ENCODE data around the gene CAPN11. TPM values are rescaled to one million over a fixed set of nuclear protein-coding genes. Genes with fewer than 3 reads are reported as not detected.

CAPN11 gene
- total RNA-seq, 2 donors from 2014 or later, result 0.16 to 0.44 TPM

DNA sequence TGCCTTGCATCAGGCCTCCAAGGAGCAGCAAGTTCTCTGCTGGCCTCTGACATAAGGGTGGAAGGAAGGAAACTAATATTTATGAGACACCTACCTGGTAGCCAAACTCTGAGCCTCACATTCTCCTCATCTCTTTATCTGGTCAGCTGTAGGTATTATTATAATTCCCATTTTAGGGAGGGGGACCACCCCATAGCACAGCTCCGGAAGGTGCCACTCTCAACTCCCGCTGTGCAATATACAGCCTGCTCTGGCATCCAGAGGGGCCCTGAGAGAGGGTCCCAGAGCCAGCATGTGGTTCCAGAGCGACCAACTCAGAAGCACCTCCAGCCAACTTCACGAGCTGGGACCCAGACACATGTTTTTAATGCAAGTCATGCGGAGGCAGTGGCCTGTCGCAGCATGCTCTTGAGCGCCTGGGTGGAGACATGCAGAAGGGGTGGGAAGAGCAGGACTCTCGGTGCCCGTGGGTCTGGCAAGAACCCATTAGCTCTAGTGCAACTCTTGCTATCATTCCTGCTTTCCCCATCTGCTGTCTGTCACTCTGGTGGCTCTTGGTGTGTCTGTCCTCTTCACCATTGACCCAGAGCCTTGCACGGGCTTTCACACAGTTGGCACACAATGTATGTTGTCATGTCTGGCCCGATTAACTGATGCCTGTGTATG, 43.2 kb downstream of the CAPN11 start:
- Histone ChIP-seq H3K4me1 (peaks cover 0 to 12% of the 10 kb centered on the region in 2 donors), H3K36me3 (no peaks in the 10 kb centered on the region), H3K27ac (peak overlapping the region; percentile 13 to 61), H3K27me3 (no peaks in the 10 kb centered on the region), H3K4me3 (no peak overlapping the region), H3K9me3 (no peaks in the 10 kb centered on the region)
- TF ChIP-seq, protein P1, sequence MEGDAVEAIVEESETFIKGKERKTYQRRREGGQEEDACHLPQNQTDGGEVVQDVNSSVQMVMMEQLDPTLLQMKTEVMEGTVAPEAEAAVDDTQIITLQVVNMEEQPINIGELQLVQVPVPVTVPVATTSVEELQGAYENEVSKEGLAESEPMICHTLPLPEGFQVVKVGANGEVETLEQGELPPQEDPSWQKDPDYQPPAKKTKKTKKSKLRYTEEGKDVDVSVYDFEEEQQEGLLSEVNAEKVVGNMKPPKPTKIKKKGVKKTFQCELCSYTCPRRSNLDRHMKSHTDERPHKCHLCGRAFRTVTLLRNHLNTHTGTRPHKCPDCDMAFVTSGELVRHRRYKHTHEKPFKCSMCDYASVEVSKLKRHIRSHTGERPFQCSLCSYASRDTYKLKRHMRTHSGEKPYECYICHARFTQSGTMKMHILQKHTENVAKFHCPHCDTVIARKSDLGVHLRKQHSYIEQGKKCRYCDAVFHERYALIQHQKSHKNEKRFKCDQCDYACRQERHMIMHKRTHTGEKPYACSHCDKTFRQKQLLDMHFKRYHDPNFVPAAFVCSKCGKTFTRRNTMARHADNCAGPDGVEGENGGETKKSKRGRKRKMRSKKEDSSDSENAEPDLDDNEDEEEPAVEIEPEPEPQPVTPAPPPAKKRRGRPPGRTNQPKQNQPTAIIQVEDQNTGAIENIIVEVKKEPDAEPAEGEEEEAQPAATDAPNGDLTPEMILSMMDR (IDR thresholded peaks at IDR 0.05), result no peak
- DNase-seq (ENCODE audit: low spot score), result no peak

DNA sequence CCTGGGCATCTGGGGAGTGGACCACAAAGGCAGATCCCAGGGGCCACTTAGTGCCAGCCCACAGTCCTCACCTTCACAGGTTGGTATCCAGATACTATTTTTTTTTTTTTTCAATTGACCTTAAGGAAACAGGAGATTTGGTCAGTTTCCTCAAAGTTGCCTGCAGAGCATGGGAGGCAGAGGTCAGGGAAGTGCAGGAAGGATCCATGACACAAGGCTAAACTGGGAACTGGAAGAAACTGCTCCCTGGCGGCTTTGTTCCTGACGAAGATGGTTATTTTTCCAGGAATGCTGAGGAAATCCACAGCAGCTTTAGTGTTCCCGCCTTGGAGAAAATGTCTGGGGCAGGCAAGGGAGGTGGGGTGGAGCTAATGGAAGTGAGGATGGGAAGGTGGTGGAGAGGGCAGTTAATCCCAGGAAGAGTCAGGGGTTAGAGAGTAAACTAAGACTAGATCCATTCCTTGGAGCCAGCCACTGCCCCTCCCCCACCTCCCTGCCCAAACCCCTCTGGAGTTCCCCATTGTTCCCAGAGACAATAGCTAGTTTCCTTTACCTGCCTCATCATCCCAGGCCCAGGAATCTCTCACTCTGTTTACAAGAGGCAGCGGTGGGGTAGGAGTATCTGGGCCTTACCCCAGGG, 43.8 kb downstream of the CAPN11 start:
- no peaks in the 10 kb centered on the region for H3K9me3 ChIP-seq
- peaks cover 0 to 12% of the 10 kb centered on the region in 2 donors for H3K4me1 ChIP-seq
- DNase-seq (ENCODE audit: low spot score), result no peak
- TF ChIP-seq, protein P1 (IDR thresholded peaks at IDR 0.05), result no peak
- no peaks in the 10 kb centered on the region for H3K27me3 ChIP-seq
- no peaks in the 10 kb centered on the region for H3K36me3 ChIP-seq
- H3K27ac ChIP-seq, result peak overlapping the region; percentile 13 to 61
- no peak overlapping the region for H3K4me3 ChIP-seq

DNA sequence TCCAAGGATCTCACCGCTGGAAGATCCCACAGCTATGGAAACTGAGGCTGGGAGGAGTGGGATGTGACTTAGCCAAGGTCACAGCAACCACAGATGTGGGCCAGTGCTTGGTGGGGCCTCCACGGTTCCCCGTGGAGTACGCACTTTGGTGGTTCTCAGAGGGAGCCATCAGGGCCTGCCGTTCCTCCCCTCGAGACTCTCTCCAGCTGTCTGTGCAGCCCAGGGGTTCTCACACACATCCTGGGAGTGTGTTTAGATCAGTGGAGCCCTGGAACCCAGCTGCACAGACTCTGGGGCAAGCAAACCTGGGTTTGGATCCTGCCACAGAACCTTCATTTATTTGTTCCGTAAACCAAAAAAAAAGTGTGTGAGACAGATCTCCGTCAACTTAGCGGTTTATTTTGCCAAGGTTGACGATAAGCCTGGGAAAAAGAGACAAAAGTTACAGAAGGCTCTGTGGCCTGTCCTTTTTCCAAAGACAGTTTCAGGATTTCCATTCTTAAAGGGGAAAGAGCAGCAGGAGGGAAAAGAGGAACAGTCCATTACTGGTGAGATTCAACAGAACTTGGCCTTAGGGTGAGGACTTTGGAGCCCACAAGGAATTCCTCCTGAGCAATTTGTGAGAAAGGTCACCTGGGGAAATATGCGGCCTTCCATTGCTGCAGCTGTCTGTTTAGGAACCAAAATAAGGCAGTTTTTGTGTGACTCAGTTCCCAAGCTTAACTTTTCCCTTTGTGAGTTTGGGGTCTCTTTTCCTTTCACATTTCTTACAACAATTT, 44.5 kb downstream of the CAPN11 start:
- TF ChIP-seq, protein P1 (IDR thresholded peaks at IDR 0.05), result no peak
- H3K4me1 ChIP-seq, result peaks cover 0 to 12% of the 10 kb centered on the region in 2 donors
- DNase-seq (ENCODE audit: low spot score), result no peak
- H3K27me3 ChIP-seq, result no peaks in the 10 kb centered on the region
- H3K9me3 ChIP-seq, result no peaks in the 10 kb centered on the region
- H3K27ac ChIP-seq, result peak overlapping the region; percentile 13 to 61
- no peak overlapping the region for H3K4me3 ChIP-seq
- no peaks in the 10 kb centered on the region for H3K36me3 ChIP-seq

DNA sequence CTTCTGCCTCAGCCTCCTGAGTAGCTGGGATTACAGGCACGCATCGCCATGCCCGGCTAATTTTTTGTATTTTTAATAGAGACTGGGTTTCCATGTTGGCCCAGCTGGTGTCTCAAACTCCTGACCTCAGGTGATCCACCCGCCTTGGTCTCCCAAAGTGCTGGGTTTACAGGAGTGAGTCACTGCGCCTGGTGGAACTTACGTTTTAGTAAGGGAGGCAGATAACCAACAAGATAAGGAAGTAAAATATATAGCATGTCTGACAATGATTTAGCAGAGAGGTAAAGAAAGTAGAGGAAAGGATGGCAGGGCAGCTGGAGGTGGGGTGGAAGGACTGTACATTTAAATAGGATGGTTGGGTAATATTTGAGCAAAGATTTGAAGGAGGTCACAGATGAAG, 45.3 kb downstream of the CAPN11 start:
- no peak overlapping the region for H3K4me3 ChIP-seq
- H3K9me3 ChIP-seq, result no peaks in the 10 kb centered on the region
- no peaks in the 10 kb centered on the region for H3K36me3 ChIP-seq
- H3K4me1 ChIP-seq, result peaks cover 0 to 12% of the 10 kb centered on the region in 2 donors
- DNase-seq (ENCODE audit: low spot score), result no peak
- TF ChIP-seq, protein P1 (IDR thresholded peaks at IDR 0.05), result no peak
- peak overlapping the region in 1 of 2 donors; percentile 61 for H3K27ac ChIP-seq
- H3K27me3 ChIP-seq, result no peaks in the 10 kb centered on the region

DNA sequence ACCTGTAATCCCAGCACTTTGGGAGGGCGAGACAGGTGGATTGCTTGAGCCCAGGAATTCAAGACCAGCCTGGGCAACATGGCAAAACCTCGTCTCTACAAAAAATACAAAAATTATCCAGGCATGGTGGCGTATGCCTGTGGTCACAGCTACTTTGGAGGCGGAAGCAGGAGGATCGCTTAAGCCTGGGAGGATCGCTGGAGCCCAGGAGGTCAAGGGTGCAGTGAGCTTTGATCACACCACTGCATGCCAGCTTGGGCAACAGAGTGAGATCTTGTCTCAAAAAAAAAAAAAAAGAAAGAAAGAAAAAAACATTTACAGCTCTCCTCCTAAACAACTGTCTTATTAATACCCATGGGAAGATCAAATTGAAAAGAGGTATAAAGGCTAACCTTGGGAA, 49.3 kb downstream of the CAPN11 start:
- Histone ChIP-seq H3K27ac (no peak overlapping the region), H3K27me3 (no peaks in the 10 kb centered on the region), H3K9me3 (no peaks in the 10 kb centered on the region), H3K4me1 (peaks cover 0 to 4% of the 10 kb centered on the region in 2 donors), H3K4me3 (no peak overlapping the region), H3K36me3 (no peaks in the 10 kb centered on the region)
- TF ChIP-seq, protein P1 (IDR thresholded peaks at IDR 0.05), result no peak
- no peak for DNase-seq (ENCODE audit: low spot score)

Data from right atrium auricular region (tissue), 2 donors.